NCI-H1048 (cell line): ENCODE results near the gene L3MBTL2.
"Not testable (repeated sequence)": the region's sequence is repeated elsewhere in the genome, so short reads cannot be mapped to it uniquely, and the experiment has no call there.

Source experiments
- DNase-seq: peaks from one replicate; lab custom pipeline; 2025; lab: John Stamatoyannopoulos, UW

L3MBTL2 gene

GRCh38 chr22:41204992-41205900 is at the start of gene L3MBTL2:
L3MBTL2 (plus strand) TSS chr22:41205312; CDS start chr22:41205363, 51 bp downstream.
- peak; percentile 97 for DNase-seq

- no peak for DNase-seq
Measured at GRCh38 chr22:41157083-41157482, 48.0 kb upstream of the L3MBTL2 start.

- no peak for DNase-seq
Measured at GRCh38 chr22:41169157-41169556, 36.0 kb upstream of the L3MBTL2 start.

GRCh38 chr22:41171996-41172395 is 33.1 kb upstream of the L3MBTL2 start:
- DNase-seq: no peak

GRCh38 chr22:41175546-41175945 is 29.6 kb upstream of the L3MBTL2 start:
- DNase-seq: no peak

- no peak for DNase-seq
Measured at GRCh38 chr22:41177040-41177621, 28.0 kb upstream of the L3MBTL2 start.

GRCh38 chr22:41177622-41178424 is 27.3 kb upstream of the L3MBTL2 start:
- DNase-seq: no peak

GRCh38 chr22:41178425-41178975 is 26.6 kb upstream of the L3MBTL2 start:
- no peak for DNase-seq

GRCh38 chr22:41180362-41180761 is 24.8 kb upstream of the L3MBTL2 start:
- not testable (repeated sequence) for DNase-seq

GRCh38 chr22:41180926-41181325 is 24.2 kb upstream of the L3MBTL2 start:
- DNase-seq: no peak

- DNase-seq: no peak
Measured at GRCh38 chr22:41181349-41182241, 23.5 kb upstream of the L3MBTL2 start.

GRCh38 chr22:41184679-41185078 is 20.4 kb upstream of the L3MBTL2 start:
- DNase-seq: no peak

GRCh38 chr22:41191467-41191866 is 13.6 kb upstream of the L3MBTL2 start:
- no peak for DNase-seq

- no peak for DNase-seq
Measured at GRCh38 chr22:41193829-41194228, 11.3 kb upstream of the L3MBTL2 start.

GRCh38 chr22:41197038-41197972 is 7.8 kb upstream of the L3MBTL2 start:
- DNase-seq: peak; percentile 22

- DNase-seq: no peak
Measured at GRCh38 chr22:41198027-41198580, 7.0 kb upstream of the L3MBTL2 start.

GRCh38 chr22:41201141-41201540 is 4.0 kb upstream of the L3MBTL2 start:
- no peak for DNase-seq

- no peak for DNase-seq
Measured at GRCh38 chr22:41203118-41203517, 2.0 kb upstream of the L3MBTL2 start.

- DNase-seq: no peak
Measured at GRCh38 chr22:41204066-41204465, 1.0 kb upstream of the L3MBTL2 start.

GRCh38 chr22:41206719-41207118 is 1.6 kb downstream of the L3MBTL2 start:
- DNase-seq: no peak
